Left lung (tissue), 10 donors: Measurements from ENCODE around the gene SEC14L1. TPM values are rescaled to one million over a fixed set of nuclear protein-coding genes. Genes with fewer than 3 reads are reported as not detected.

ENCODE experiments used
- ATAC-seq: fragments of 200-7000 bp; cut with Tn5 transposase; one replicate; pipeline ENCODE4 v1.9.1; 2020; ENCODE audit warnings: moderate library complexity
- DNase-seq, 4 donors: peaks; one replicate each; pipeline ENCODE4 v3.0.0-alpha.2; 2013 to 2020
- H3K27ac ChIP-seq, 2 donors: fragments of 200-600 bp; sonication (generic) in 1 of 2; one replicate each; pipeline versions ENCODE4 v1.5.0 to v1.8.0; 2020 to 2021
- H3K27me3 ChIP-seq, 2 donors: fragments of 200-600 bp; sonication (generic) in 1 of 2; one replicate each; pipeline versions ENCODE4 v1.5.0 to v1.8.0; 2020 to 2021
- H3K36me3 ChIP-seq, 2 donors: fragments of 200-600 bp; sonication (generic) in 1 of 2; one replicate each; pipeline versions ENCODE4 v1.5.0 to v1.8.0; 2020 to 2021
- H3K4me1 ChIP-seq, 2 donors: fragments of 200-600 bp; one replicate each; pipeline ENCODE4 v1.8.0; 2021
- H3K4me3 ChIP-seq, 2 donors: fragments of 200-600 bp; sonication (generic) in 1 of 2; one replicate each; pipeline versions ENCODE4 v1.5.0 to v1.8.0; 2020 to 2021; ENCODE audit warnings: mild to moderate bottlenecking in 1 of 2
- H3K9me3 ChIP-seq, 2 donors: fragments of 200-600 bp; sonication (generic) in 1 of 2; one replicate each; pipeline versions ENCODE4 v1.5.0 to v1.8.0; 2020 to 2021
- intact Hi-C, 2 donors: fragments of 100-400 bp; cut with DNase I; formaldehyde crosslinking; loops; one replicate each; pipeline versions ENCODE4 v1.11.2 to v1.14.2; 2022
- polyA plus RNA-seq, 6 donors: library from polyadenylated mRNA; unstranded; fragments of 120-200 nt; gene quantifications; one replicate each; pipeline ENCODE4 v1.2.1, GENCODE V29; 2013; ENCODE audit not compliant: insufficient read length in 6 of 6
- total RNA-seq, 2 donors: library from RNA; stranded (reverse); fragmentation: NEBNext Ultra II Directional; extraction: Animal tissue kit (Norgen Biotek cat#: 25700); gene quantifications; one replicate each; pipeline ENCODE4 v1.2.1, GENCODE V29; 2021
- TF ChIP-seq, protein P1 (sequence below), 2 donors: fragments of 200-600 bp; sonication (generic) in 1 of 2; IDR thresholded peaks; one replicate each; pipeline versions ENCODE4 v1.5.0 to v1.8.0; 2021; ENCODE audit warnings: antibody characterized with exemption in 2 of 2
- donor health status: DM: no; HTN: yes; CAD: no.
- donor health status: DM: no; HTN: no; CAD: no.

Gene SEC14L1
- total and polyA plus RNA-seq, 8 donors = 79.0 to 151 (median 84.5) TPM

DNA sequence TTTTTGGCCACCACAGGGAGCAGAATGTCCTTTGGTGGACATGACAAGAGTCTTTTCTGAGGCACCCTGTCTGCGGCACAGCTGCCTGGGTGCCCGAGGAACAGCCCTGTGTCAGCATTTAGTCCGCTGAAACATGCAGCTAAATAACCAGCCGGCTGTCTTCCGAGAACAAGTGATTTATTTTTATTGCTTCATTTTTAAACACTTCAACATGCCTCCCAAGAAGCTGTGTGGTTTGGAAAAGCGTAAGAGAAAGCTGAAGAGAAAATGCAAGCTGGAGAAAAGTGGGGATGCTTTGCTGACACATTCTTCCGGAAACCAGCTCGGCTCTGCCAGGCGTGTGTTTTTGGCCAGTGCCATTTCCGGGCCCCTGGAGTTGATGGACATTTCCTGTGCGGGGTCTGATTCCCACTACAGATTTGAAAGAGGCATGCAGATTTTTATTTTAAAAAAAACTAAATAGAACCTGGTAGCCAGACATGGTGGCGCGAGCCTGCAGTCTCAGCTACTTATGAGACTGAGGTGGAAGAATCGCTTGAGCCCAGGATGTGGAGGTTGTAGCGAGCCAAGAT is 94.7 kb downstream of the SEC14L1 start:
- H3K9me3 ChIP-seq = no peaks in the 10 kb centered on the region
- H3K4me1 ChIP-seq = peaks cover 9 to 31% of the 10 kb centered on the region in 2 donors
- TF ChIP-seq, protein P1, sequence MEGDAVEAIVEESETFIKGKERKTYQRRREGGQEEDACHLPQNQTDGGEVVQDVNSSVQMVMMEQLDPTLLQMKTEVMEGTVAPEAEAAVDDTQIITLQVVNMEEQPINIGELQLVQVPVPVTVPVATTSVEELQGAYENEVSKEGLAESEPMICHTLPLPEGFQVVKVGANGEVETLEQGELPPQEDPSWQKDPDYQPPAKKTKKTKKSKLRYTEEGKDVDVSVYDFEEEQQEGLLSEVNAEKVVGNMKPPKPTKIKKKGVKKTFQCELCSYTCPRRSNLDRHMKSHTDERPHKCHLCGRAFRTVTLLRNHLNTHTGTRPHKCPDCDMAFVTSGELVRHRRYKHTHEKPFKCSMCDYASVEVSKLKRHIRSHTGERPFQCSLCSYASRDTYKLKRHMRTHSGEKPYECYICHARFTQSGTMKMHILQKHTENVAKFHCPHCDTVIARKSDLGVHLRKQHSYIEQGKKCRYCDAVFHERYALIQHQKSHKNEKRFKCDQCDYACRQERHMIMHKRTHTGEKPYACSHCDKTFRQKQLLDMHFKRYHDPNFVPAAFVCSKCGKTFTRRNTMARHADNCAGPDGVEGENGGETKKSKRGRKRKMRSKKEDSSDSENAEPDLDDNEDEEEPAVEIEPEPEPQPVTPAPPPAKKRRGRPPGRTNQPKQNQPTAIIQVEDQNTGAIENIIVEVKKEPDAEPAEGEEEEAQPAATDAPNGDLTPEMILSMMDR (IDR thresholded peaks at IDR 0.05) = no peak
- intact Hi-C loops = no loop called here
- no peaks in the 10 kb centered on the region for H3K27me3 ChIP-seq
- peak overlapping the region in 1 of 2 donors; percentile 8 for H3K4me3 ChIP-seq
- H3K36me3 ChIP-seq = no peaks in the 10 kb centered on the region
- ATAC-seq (peak; percentile 62), DNase-seq (peak in 2 of 4 donors; percentile 81 to 84)
- peak overlapping the region; percentile 68 to 77 for H3K27ac ChIP-seq

DNA sequence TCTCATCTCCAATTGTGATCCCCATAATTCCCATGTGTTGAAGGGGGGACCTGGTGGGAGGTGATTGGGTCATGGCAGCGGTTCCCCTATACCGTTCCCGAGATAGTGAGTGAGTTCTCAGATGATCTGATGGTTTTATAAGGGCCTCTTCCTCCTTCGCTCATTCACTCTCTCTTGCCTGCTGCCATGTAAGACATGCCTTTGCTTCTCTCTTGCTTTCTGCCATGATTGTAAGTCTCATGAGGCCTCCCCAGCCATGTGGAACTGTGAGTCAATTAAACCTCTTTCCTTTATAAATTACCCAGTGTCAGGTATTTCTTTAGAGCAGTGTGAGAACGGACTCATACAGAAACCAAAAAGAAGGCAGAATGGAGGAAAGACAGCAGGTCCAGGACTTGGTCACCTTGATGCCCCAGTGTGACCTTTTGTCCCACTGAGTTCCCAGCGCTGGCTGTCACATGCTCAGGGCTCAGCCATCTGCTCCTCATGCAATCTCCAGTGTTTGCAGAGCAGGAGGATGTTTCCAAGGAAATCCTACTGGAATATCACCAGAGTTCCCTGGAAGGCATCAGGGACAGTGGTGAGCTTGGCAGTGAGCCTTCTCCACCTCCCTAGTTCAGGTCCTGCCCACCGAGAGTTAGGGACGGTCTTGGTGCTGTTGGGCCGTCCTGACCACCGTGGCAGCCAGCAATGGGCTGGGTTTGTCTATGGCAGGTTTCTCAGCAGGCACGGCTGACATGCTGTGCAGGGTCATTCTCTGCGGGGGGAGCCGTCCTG is 96.7 kb downstream of the SEC14L1 start:
- Histone ChIP-seq H3K27ac (no peak overlapping the region), H3K36me3 (no peaks in the 10 kb centered on the region), H3K27me3 (no peaks in the 10 kb centered on the region), H3K4me3 (no peak overlapping the region), H3K4me1 (peaks cover 9 to 31% of the 10 kb centered on the region in 2 donors), H3K9me3 (no peaks in the 10 kb centered on the region)
- intact Hi-C loops = no loop called here
- DNase-seq (no peak), ATAC-seq (no peak)
- TF ChIP-seq, protein P1 (IDR thresholded peaks at IDR 0.05) = no peak

DNA sequence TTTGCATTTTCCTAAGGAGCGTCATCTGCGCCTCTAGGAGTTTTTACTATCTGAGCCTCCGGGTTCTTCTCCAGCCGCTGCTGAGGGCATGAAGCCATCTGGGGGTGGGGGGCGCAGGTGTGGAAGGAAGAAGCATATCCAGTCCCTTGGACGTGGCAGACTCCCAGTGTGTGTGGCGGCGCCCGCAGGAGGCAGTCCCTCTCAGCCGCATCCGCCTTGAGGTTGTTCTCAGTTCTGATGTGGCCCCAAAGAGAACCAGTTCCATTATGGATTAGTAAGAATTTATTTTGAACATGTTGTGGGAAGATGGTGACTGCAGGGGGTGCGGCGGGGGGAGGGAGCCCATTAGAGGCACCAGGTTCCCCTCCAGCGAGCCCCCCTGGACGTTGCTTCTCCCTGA is 100.2 kb downstream of the SEC14L1 start:
- Histone ChIP-seq H3K27ac (no peak overlapping the region), H3K27me3 (no peaks in the 10 kb centered on the region), H3K9me3 (no peaks in the 10 kb centered on the region), H3K4me1 (peaks cover 0 to 9% of the 10 kb centered on the region in 2 donors), H3K36me3 (no peaks in the 10 kb centered on the region), H3K4me3 (no peak overlapping the region)
- no peak for DNase-seq
- TF ChIP-seq, protein P1 (IDR thresholded peaks at IDR 0.05) = no peak
- intact Hi-C loops = no loop called here
- no peak for ATAC-seq

DNA sequence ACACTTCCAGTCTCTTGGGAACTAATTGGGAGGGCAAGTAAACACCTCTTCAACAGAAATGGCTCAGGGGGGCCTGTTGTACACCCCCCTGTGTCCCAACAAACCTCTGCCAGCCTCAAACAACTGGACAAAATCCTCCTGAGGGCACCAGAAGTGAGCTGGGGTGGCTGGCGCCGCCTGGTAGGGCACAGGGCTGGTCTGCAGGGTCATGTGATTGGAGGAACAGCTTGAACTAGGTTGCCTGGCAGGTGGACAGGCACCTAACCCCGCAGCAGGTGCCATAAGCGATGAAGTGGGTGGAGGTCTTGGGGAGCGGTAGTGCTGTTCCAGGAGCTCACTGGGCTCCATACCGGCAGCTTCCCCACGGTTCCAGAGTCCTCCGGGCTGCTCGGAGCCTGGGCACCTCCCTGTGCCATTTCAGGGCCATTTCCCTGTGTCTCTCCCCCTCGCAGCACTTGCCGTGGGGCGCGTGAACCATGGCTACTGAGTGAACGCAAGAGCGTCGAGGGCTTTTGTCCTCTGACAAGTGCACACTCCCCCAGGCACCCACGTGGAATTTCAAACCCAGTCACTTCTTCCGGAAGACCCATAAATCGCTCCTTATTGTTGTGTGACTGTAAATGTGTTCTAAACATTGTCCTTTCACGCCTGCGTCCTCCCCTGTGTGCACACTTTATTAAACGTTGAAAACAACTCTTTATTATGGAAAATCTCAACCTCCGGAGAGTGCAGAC is 101.5 kb downstream of the SEC14L1 start:
- intact Hi-C loops = no loop called here
- TF ChIP-seq, protein P1 (IDR thresholded peaks at IDR 0.05) = no peak
- peaks cover 5 to 10% of the 10 kb centered on the region in 2 donors for H3K4me1 ChIP-seq
- H3K9me3 ChIP-seq = no peaks in the 10 kb centered on the region
- DNase-seq (peak in 1 of 4 donors; percentile 52), ATAC-seq (no peak)
- H3K4me3 ChIP-seq = no peak overlapping the region
- H3K27ac ChIP-seq = no peak overlapping the region
- no peaks in the 10 kb centered on the region for H3K36me3 ChIP-seq
- peaks cover 0 to 2% of the 10 kb centered on the region in 2 donors for H3K27me3 ChIP-seq
